ENCODE results near the gene ADGRG6.

Gene ADGRG6

GRCh38 chr6:142291512-142291911, 10.3 kb upstream of the ADGRG6 start:
- DNase-seq (ENCODE audit: low read depth in 2 of 2) = no peak

- no peak for DNase-seq (ENCODE audit: low read depth in 2 of 2)
Observed at GRCh38 chr6:142292166-142292924, 9.5 kb upstream of the ADGRG6 start.

- DNase-seq (ENCODE audit: low read depth in 2 of 2) = no peak
Observed at GRCh38 chr6:142293121-142293520, 8.7 kb upstream of the ADGRG6 start.

- no peak for DNase-seq (ENCODE audit: low read depth in 2 of 2)
Observed at GRCh38 chr6:142294679-142295078, 7.1 kb upstream of the ADGRG6 start.

- no peak for DNase-seq (ENCODE audit: low read depth in 2 of 2)
Observed at GRCh38 chr6:142296975-142297604, 4.7 kb upstream of the ADGRG6 start.

- DNase-seq (ENCODE audit: low read depth in 2 of 2) = no peak
Observed at GRCh38 chr6:142297605-142297995, 4.2 kb upstream of the ADGRG6 start.

- DNase-seq (ENCODE audit: low read depth in 2 of 2) = no peak
Observed at GRCh38 chr6:142297996-142298753, 3.6 kb upstream of the ADGRG6 start.

GRCh38 chr6:142300302-142300701, 1.5 kb upstream of the ADGRG6 start:
- no peak for DNase-seq (ENCODE audit: low read depth in 2 of 2)

- DNase-seq (ENCODE audit: low read depth in 2 of 2) = no peak
Observed at GRCh38 chr6:142300758-142301650, 803 bp upstream of the ADGRG6 start.

GRCh38 chr6:142302421-142303175, 791 bp downstream of the ADGRG6 start:
- DNase-seq (ENCODE audit: low read depth in 2 of 2) = no peak

- no peak for DNase-seq (ENCODE audit: low read depth in 2 of 2)
Observed at GRCh38 chr6:142303176-142303533, 1.3 kb downstream of the ADGRG6 start.

GRCh38 chr6:142304241-142304640, 2.4 kb downstream of the ADGRG6 start:
- DNase-seq (ENCODE audit: low read depth in 2 of 2) = no peak

GRCh38 chr6:142306736-142307135, 4.9 kb downstream of the ADGRG6 start:
- no peak for DNase-seq (ENCODE audit: low read depth in 2 of 2)

- DNase-seq (ENCODE audit: low read depth in 2 of 2) = no peak
Observed at GRCh38 chr6:142307963-142308748, 6.3 kb downstream of the ADGRG6 start.

- DNase-seq (ENCODE audit: low read depth in 2 of 2) = no peak
Observed at GRCh38 chr6:142309426-142309825, 7.6 kb downstream of the ADGRG6 start.

- no peak for DNase-seq (ENCODE audit: low read depth in 2 of 2)
Observed at GRCh38 chr6:142313284-142313683, 11.5 kb downstream of the ADGRG6 start.

- no peak for DNase-seq (ENCODE audit: low read depth in 2 of 2)
Observed at GRCh38 chr6:142316791-142317368, 15.1 kb downstream of the ADGRG6 start.

- DNase-seq (ENCODE audit: low read depth in 2 of 2) = no peak
Observed at GRCh38 chr6:142318714-142319113, 16.9 kb downstream of the ADGRG6 start.

- DNase-seq (ENCODE audit: low read depth in 2 of 2) = no peak
Observed at GRCh38 chr6:142320366-142320765, 18.6 kb downstream of the ADGRG6 start.

- DNase-seq (ENCODE audit: low read depth in 2 of 2) = no peak
Observed at GRCh38 chr6:142321451-142321850, 19.6 kb downstream of the ADGRG6 start.
